ENCODE data around the gene RNASE13.
A peak's percentile ranks its signal among the peaks of the same experiment; 100 is the strongest.

Gene RNASE13

DNA sequence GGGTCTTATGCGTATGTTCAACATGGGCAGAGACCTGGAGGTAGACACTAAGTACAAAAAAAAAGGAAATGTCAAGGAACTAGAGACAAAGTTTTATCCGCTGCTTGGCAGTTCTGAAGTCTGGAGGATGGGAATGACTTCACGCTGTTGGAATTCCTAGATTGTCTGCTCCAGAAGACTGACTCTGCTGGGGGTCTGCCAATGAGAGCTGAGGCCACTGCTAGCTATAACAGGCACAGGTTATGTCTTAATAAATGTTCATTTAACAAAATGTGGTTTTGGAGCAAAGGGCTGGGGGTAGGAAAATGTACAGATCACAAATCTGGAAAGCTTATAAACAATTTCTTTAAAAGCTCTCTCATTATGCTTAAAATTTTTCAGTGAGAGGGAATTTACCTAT is 28.9 kb upstream of the RNASE13 start:
- DNase-seq (ENCODE audit: low spot score) = no peak

DNA sequence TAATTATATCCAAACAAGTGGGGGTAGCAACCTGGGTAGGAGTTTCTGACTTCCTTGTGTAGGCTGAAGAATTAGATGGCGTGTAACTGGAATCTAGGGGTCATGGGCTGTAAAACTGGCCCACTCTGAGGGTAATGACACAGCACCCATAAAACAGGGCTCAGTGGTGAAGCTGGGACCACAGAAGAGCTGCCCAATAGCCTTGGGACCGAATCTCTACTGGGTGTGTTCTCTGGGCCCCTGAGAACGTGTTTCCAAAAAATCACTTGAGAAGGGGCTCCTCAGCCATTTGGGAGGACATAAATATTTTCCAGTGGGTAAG is 26.7 kb upstream of the RNASE13 start:
- no peak for DNase-seq (ENCODE audit: low spot score)

DNA sequence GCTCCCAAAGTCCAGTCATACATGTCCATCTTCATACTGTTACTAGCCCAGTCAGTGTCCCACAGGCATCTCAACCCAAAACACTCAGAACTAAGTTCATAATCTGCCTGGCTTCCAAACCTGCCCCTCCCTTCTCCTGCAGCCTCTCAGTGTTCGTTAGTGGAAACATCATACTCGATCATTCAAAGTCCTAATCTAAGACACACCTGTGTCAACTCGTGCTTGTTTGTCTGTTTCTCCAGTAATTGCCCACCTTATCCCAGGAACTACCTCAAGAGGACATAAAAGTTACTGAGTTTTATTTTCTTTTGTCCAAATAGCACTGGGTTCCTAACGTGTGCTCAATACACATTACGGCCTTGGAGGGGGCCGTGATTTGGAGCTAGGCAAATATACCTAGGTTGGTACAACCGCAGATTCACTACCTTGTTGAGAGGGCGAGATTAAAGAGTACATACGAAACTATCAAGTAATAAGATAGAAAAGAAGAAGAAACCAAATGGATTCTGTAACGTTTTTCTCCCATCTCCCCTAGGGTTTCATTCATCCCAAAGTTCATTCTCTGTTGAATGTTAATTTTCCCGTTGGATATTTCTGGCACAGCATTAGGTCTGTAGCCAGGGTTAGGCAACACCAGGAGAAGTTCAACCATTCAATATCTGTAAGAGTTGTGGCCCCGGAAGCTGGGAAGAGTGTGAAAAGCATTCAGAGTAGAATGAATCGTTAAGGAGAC is 26.2 kb upstream of the RNASE13 start:
- no peak for DNase-seq (ENCODE audit: low spot score)

GRCh38 chr14:21059842-21060613 is 25.4 kb upstream of the RNASE13 start:
- DNase-seq (ENCODE audit: low spot score) = no peak

DNA sequence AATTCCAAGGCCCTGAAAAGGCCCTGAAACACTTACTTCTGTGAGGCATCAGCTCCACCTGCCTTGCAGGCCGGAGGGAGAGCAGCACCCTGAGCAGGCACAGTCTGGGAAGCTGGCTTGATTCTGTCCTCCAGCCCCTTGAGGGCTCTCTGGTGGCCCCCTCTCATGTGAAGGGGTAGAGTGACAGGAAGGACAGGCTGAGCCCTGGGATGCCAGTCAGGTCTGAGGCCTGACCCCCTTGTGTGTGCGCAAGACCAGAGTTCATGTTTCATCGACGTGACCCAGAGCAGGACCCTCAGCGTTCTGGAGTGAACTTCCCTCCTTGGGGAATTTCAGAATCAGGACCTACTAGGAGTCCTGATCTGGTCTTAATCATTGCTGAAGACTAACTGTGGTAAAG is 24.3 kb upstream of the RNASE13 start:
- DNase-seq (ENCODE audit: low spot score) = no peak

DNA sequence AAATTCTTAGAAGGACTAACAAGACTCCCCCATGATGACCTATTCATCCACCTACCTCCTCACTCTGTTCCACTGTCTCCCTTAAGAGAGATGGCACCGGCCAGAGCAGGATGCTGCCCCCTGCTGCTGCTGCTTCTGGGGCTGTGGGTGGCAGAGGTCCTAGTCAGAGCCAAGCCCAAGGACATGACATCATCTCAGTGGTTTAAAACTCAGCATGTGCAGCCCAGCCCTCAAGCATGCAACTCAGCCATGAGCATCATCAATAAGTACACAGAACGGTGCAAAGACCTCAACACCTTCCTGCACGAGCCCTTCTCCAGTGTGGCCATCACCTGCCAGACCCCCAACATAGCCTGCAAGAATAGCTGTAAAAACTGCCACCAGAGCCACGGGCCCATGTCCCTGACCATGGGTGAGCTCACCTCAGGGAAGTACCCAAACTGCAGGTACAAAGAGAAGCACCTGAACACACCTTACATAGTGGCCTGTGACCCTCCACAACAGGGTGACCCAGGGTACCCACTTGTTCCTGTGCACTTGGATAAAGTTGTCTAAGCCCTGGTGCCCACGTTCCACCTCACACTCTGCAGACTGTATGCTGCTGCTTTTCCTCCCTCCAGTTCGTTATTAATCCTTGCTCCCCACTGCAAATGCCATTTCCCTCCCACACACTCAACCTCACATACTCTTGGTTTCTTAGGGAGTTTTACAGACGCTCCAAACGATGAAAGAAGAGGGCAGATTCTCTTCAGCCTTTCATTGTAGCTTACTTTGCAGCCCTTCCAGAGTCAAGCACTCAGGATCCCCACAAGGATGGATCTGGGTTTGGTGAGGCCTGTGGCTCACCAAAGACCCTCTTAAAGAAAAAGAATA is 23.4 kb upstream of the RNASE13 start, which contains the start of gene RNASE8:
TSS of gene RNASE8 (plus strand) at position 20 of the 873 bp plus-strand sequence. CDS start at position 91, 71 bp downstream.
- peak; percentile 13 for DNase-seq (ENCODE audit: low spot score)

- no peak for DNase-seq (ENCODE audit: low spot score)
Measured at GRCh38 chr14:21056520-21057163, 22.0 kb upstream of the RNASE13 start.

GRCh38 chr14:21055432-21056117 is 21.0 kb upstream of the RNASE13 start:
- no peak for DNase-seq (ENCODE audit: low spot score)

GRCh38 chr14:21054768-21055145 is 20.1 kb upstream of the RNASE13 start:
- DNase-seq (ENCODE audit: low spot score) = no peak

GRCh38 chr14:21054123-21054767 is 19.6 kb upstream of the RNASE13 start:
- DNase-seq (ENCODE audit: low spot score) = peak; percentile 13

- DNase-seq (ENCODE audit: low spot score) = no peak
Measured at GRCh38 chr14:21053184-21054122, 18.8 kb upstream of the RNASE13 start.

- no peak for DNase-seq (ENCODE audit: low spot score)
Measured at GRCh38 chr14:21050597-21050996, 16.0 kb upstream of the RNASE13 start.

- no peak for DNase-seq (ENCODE audit: low spot score)
Measured at GRCh38 chr14:21049271-21049673, 14.7 kb upstream of the RNASE13 start.

DNA sequence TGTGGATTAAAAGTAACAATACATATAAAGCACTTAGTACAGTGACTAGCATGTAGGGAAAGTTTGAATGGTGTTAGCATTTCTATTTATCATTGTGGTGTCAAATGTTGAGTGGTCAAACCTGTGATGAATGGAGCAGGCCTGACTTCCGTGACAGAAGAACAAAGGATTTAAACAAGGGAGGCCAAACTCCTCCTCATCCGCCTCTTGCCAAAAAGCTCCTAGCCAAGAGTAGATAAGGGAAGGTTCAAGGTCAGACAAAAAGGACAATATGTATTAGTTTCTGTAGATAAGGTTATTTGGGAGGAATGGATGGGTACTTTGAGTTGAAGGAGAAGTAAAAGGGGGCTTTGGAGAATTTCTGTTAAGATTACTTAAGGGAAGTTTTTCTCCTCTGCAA is 14.0 kb upstream of the RNASE13 start:
- DNase-seq (ENCODE audit: low spot score) = no peak

DNA sequence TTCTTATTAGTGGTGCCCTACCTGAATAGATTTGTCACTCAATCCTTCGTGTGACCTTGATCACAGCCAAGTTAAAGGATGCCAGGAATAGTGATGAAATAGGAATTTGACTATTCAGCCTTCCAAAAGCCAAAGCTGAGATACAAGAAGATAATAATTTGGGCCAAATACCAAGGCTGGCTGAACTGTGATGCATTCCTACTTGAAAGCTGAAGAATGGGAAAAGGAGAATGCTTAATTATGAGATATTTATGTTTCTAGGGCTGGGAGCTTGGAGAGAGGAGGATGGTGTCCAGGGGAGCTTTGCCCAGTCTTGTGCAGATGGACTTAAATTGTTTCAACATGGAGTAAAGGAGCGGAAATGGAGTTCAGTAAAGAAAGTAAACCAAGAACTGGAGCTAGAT is 12.8 kb upstream of the RNASE13 start:
- DNase-seq (ENCODE audit: low spot score) = no peak

DNA sequence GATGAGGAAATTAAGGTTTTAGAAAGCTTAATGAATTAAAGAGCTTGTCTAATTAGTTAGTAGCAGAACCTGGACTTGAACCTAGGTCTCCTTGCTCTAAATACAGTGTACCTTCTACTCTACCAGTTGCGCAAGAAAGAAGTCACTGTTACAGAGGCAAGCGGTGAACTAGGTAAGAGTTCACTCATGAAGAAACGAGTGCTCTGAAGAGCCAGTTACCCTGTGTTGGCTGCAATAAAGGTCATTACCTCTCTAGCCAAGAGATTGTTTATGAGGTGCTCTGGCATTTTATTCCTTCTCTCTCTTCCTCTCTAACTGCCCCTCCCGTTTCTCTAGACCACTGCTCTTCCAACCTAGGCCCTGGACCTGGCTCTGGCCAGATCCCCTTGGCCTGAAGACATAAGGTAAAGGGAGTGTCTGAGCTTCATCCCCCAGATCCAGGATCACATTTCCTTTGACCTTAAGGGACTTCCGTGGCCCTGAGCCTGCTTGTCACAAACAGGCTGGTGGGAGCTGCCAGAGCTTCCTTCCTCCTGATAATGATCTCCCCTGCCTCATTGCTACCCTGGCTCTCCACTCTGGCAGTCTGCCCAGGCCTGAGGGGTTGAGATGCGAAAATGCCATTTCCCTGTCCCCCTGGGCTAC is 9.5 kb upstream of the RNASE13 start:
- DNase-seq (ENCODE audit: low spot score) = no peak

GRCh38 chr14:21043387-21043973 is 8.9 kb upstream of the RNASE13 start:
- DNase-seq (ENCODE audit: low spot score) = no peak

DNA sequence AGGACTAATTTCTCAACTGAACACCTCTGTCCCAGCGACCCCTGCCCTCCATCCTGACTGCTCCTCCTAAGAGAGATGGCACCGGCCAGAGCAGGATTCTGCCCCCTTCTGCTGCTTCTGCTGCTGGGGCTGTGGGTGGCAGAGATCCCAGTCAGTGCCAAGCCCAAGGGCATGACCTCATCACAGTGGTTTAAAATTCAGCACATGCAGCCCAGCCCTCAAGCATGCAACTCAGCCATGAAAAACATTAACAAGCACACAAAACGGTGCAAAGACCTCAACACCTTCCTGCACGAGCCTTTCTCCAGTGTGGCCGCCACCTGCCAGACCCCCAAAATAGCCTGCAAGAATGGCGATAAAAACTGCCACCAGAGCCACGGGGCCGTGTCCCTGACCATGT is 8.3 kb upstream of the RNASE13 start:
- no peak for DNase-seq (ENCODE audit: low spot score)
